Measurements from ENCODE around the gene PLA2G2C. TPM values are rescaled to one million over a fixed set of nuclear protein-coding genes. Genes with fewer than 3 reads are reported as not detected.

PLA2G2C gene
- total and polyA plus RNA-seq, 10 donors = 0.17 TPM; not detected in 9

- intact Hi-C loops (cut with DNase I; ENCODE audit: low total_unique reads) = no loop called here
- no peak for DNase-seq
- no peak overlapping the region for H3K27ac ChIP-seq
- 69 to 79% (median 71%) methylated on average over 8 to 9 of the region's 9 CpGs for WGBS, 5 donors
- peaks cover 0 to 25% (median 11%) of the 10 kb centered on the region in 6 donors for H3K4me1 ChIP-seq
- no peak overlapping the region for H3K4me3 ChIP-seq
- TF ChIP-seq POLR2AphosphoS5 (IDR thresholded peaks at IDR 0.05) (no peak), CTCF (IDR thresholded peaks at IDR 0.05 in 8 of 11, conservative IDR thresholded peaks at IDR 0.05 in 3 of 11) (no peak), POLR2A (IDR thresholded peaks at IDR 0.05) (no peak)
- H3K27me3 ChIP-seq (replicated peaks in 1 of 7) = no peaks in the 10 kb centered on the region
- H3K36me3 ChIP-seq = no peaks in the 10 kb centered on the region
- peaks cover 0 to 18% (median 13%) of the 10 kb centered on the region in 8 donors for H3K9me3 ChIP-seq
Measured at GRCh38 chr1:20126041-20126805, 60.1 kb downstream of the PLA2G2C start.

- Histone ChIP-seq H3K4me3 (no peak overlapping the region), H3K36me3 (no peaks in the 10 kb centered on the region), H3K27ac (no peak overlapping the region), H3K9me3 (peaks cover 0 to 14% (median 10%) of the 10 kb centered on the region in 8 donors), H3K27me3 (replicated peaks in 1 of 7) (no peaks in the 10 kb centered on the region), H3K4me1 (peaks cover 0 to 30% (median 11%) of the 10 kb centered on the region in 6 donors)
- intact Hi-C loops (cut with DNase I; ENCODE audit: low total_unique reads) = no loop called here
- WGBS, 5 donors = 70 to 84% (median 82%) methylated on average over 10 of the region's 10 CpGs
- TF ChIP-seq POLR2AphosphoS5 (IDR thresholded peaks at IDR 0.05) (no peak), CTCF (IDR thresholded peaks at IDR 0.05 in 8 of 11, conservative IDR thresholded peaks at IDR 0.05 in 3 of 11) (no peak), POLR2A (IDR thresholded peaks at IDR 0.05) (no peak)
- no peak for DNase-seq
Measured at GRCh38 chr1:20125100-20125499, 61.2 kb downstream of the PLA2G2C start.

GRCh38 chr1:20124456-20125057 is 61.8 kb downstream of the PLA2G2C start:
- Histone ChIP-seq H3K4me1 (peaks cover 0 to 35% (median 14%) of the 10 kb centered on the region in 6 donors), H3K27me3 (replicated peaks in 1 of 7) (no peaks in the 10 kb centered on the region), H3K36me3 (no peaks in the 10 kb centered on the region), H3K4me3 (no peak overlapping the region), H3K27ac (no peak overlapping the region), H3K9me3 (peaks cover 0 to 8% (median 5%) of the 10 kb centered on the region in 8 donors)
- no peak for DNase-seq
- 55 to 83% (median 71%) methylated on average over 7 of the region's 7 CpGs for WGBS, 5 donors
- no peak for TF ChIP-seq CTCF (IDR thresholded peaks at IDR 0.05 in 8 of 11, conservative IDR thresholded peaks at IDR 0.05 in 3 of 11)
- TF ChIP-seq POLR2A (IDR thresholded peaks at IDR 0.05) = no peak
- TF ChIP-seq POLR2AphosphoS5 (IDR thresholded peaks at IDR 0.05) = no peak
- intact Hi-C loops (cut with DNase I; ENCODE audit: low total_unique reads) = no loop called here
